Effector memory CD4-positive, alpha-beta T cell (primary cell): ENCODE data around the gene RNF43.

ENCODE experiments used
- DNase-seq, 3 donors: peaks; one replicate each; pipeline ENCODE4 v3.0.0-alpha.2; 2020
- H3K27ac ChIP-seq: 2 replicates; pipeline ENCODE4 v1.7.0; 2013; ENCODE audit warnings: mild to moderate bottlenecking, low read length, moderate library complexity; ENCODE audit not compliant: insufficient read depth, poor library complexity, severe bottlenecking
- H3K27me3 ChIP-seq: replicated peaks from 2 replicates; pipeline ENCODE4 v1.7.0; 2013; ENCODE audit warnings: mild to moderate bottlenecking, low read length; ENCODE audit not compliant: insufficient read depth, control insufficient read depth, poor library complexity, severe bottlenecking
- H3K36me3 ChIP-seq: 2 replicates; pipeline ENCODE4 v1.7.0; 2013; ENCODE audit warnings: mild to moderate bottlenecking, low read length, moderate library complexity; ENCODE audit not compliant: control insufficient read depth, insufficient read depth
- H3K4me1 ChIP-seq: 2 replicates; pipeline ENCODE4 v1.7.0; 2013; ENCODE audit warnings: low read length, mild to moderate bottlenecking; ENCODE audit not compliant: control insufficient read depth, insufficient read depth, poor library complexity, severe bottlenecking
- H3K4me3 ChIP-seq: 2 replicates; pipeline ENCODE4 v1.7.0; 2013; ENCODE audit warnings: low read length, low read depth, mild to moderate bottlenecking; ENCODE audit not compliant: insufficient read depth, poor library complexity, severe bottlenecking
- H3K9me3 ChIP-seq: 2 replicates; pipeline ENCODE4 v1.7.0; 2013; ENCODE audit warnings: mild to moderate bottlenecking, low read length, moderate library complexity; ENCODE audit not compliant: control insufficient read depth

RNF43 gene

GRCh38 chr17:58396173-58396572 lies 21.2 kb downstream of the RNF43 start:
- H3K27ac ChIP-seq = no peak overlapping the region
- no peak overlapping the region for H3K4me3 ChIP-seq
- H3K36me3 ChIP-seq = no peaks in the 10 kb centered on the region
- no peaks in the 10 kb centered on the region for H3K9me3 ChIP-seq
- H3K27me3 ChIP-seq = no peaks in the 10 kb centered on the region
- DNase-seq = no peak
- no peaks in the 10 kb centered on the region for H3K4me1 ChIP-seq

- Histone ChIP-seq H3K27me3 (no peaks in the 10 kb centered on the region), H3K27ac (no peak overlapping the region), H3K36me3 (no peaks in the 10 kb centered on the region), H3K9me3 (no peaks in the 10 kb centered on the region), H3K4me3 (no peak overlapping the region), H3K4me1 (no peaks in the 10 kb centered on the region)
- DNase-seq = no peak
Measured at GRCh38 chr17:58394534-58395223, 22.7 kb downstream of the RNF43 start.

- no peaks in the 10 kb centered on the region for H3K4me1 ChIP-seq
- H3K9me3 ChIP-seq = no peaks in the 10 kb centered on the region
Measured at GRCh38 chr17:58391302-58391984, 25.9 kb downstream of the RNF43 start.

GRCh38 chr17:58390884-58391283 lies 26.4 kb downstream of the RNF43 start:
- no peaks in the 10 kb centered on the region for H3K27me3 ChIP-seq
- no peaks in the 10 kb centered on the region for H3K9me3 ChIP-seq
- H3K36me3 ChIP-seq = no peaks in the 10 kb centered on the region
- no peaks in the 10 kb centered on the region for H3K4me1 ChIP-seq
- no peak overlapping the region for H3K4me3 ChIP-seq
- DNase-seq = no peak
- H3K27ac ChIP-seq = no peak overlapping the region

More at GRCh38 chr17:58391302-58391984, 25.9 kb downstream of the RNF43 start:
- H3K27ac ChIP-seq = no peak overlapping the region
- no peak overlapping the region for H3K4me3 ChIP-seq
- no peaks in the 10 kb centered on the region for H3K36me3 ChIP-seq
- DNase-seq = no peak
- no peaks in the 10 kb centered on the region for H3K27me3 ChIP-seq

- Histone ChIP-seq H3K9me3 (no peaks in the 10 kb centered on the region), H3K4me1 (no peaks in the 10 kb centered on the region), H3K27ac (no peak overlapping the region), H3K4me3 (no peak overlapping the region), H3K36me3 (no peaks in the 10 kb centered on the region), H3K27me3 (no peaks in the 10 kb centered on the region)
- no peak for DNase-seq
Measured at GRCh38 chr17:58388302-58389190, 28.8 kb downstream of the RNF43 start.

- Histone ChIP-seq H3K27ac (no peak overlapping the region), H3K9me3 (no peaks in the 10 kb centered on the region), H3K4me3 (no peak overlapping the region), H3K27me3 (no peaks in the 10 kb centered on the region), H3K4me1 (peaks cover under 1% of the 10 kb centered on the region), H3K36me3 (no peaks in the 10 kb centered on the region)
- no peak for DNase-seq
Measured at GRCh38 chr17:58387834-58388233, 29.5 kb downstream of the RNF43 start.

GRCh38 chr17:58386708-58387107 lies 30.6 kb downstream of the RNF43 start:
- Histone ChIP-seq H3K36me3 (no peaks in the 10 kb centered on the region), H3K27ac (no peak overlapping the region), H3K9me3 (no peaks in the 10 kb centered on the region), H3K4me1 (peaks cover 7% of the 10 kb centered on the region), H3K27me3 (no peaks in the 10 kb centered on the region), H3K4me3 (no peak overlapping the region)
- DNase-seq = no peak

- no peak for DNase-seq
- H3K27ac ChIP-seq = no peak overlapping the region
- H3K4me3 ChIP-seq = no peak overlapping the region
- H3K4me1 ChIP-seq = peaks cover 7% of the 10 kb centered on the region
- no peaks in the 10 kb centered on the region for H3K27me3 ChIP-seq
- H3K9me3 ChIP-seq = no peaks in the 10 kb centered on the region
- H3K36me3 ChIP-seq = no peaks in the 10 kb centered on the region
Measured at GRCh38 chr17:58385359-58385899, 31.9 kb downstream of the RNF43 start.

GRCh38 chr17:58384897-58385296 lies 32.4 kb downstream of the RNF43 start:
- DNase-seq = no peak
- H3K9me3 ChIP-seq = no peaks in the 10 kb centered on the region
- H3K4me1 ChIP-seq = peaks cover 7% of the 10 kb centered on the region
- no peak overlapping the region for H3K27ac ChIP-seq
- H3K36me3 ChIP-seq = no peaks in the 10 kb centered on the region
- H3K4me3 ChIP-seq = no peak overlapping the region
- H3K27me3 ChIP-seq = no peaks in the 10 kb centered on the region
